Measurements from ENCODE around the gene SEMA3G.

The SEMA3G gene

DNA sequence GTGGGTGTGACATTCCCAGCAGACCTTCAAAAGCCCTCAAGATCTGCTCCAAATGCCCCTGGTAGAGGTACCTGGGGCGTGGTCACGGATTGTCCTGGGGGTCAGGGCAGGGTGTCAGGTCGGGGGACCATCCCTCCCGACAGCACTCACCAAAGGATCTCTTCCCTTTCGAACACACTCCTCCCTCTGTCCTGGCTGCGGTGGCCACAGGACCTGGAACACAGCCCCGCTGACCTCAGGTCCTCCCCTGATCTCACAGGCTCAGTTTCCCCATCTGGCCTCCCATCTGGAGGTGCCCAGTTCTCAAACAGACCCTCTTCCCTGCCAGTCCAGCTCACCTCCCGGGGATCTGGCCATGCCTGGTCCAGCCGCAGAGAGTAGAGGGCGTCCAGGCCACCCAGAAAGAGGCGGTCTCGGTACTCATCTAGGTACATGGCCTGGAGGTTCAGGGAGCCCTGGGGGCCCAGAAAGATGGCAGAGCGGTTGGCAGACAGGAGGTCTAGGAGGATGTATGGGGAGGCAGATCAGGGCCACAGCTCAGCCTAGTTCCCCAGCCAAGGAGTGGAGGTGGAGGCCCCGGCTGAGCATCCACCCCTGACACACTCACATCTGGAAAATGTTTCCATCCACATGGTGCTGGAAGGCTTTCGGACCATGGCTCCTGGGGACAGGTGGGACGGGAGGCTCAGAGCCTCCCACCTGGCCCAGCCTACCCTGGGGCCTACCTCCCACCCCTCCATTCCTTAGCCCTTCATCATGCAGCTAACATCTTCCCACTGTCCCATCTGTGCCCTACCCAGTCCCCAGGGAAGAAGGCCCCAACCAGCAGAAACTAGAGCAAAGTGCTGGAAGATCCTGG is 2.3 kb downstream of the SEMA3G start:
- Histone ChIP-seq H3K79me2 (no peaks in the 10 kb centered on the region), H3K27me3 (ENCODE audit: control insufficient read depth, insufficient read depth, low read length) (no peaks in the 10 kb centered on the region), H3K27ac (no peak overlapping the region), H2AFZ (no peak overlapping the region), H3K9me3 (ENCODE audit: control insufficient read depth, low read length) (no peaks in the 10 kb centered on the region), H3K9ac (no peak overlapping the region), H3K4me2 (ENCODE audit: low read length) (no peak overlapping the region), H3K4me1 (peaks cover 3% of the 10 kb centered on the region), H3K36me3 (ENCODE audit: control insufficient read depth, insufficient read depth, low read length) (no peaks in the 10 kb centered on the region), H3K4me3 (ENCODE audit: low read depth, low read length) (no peak overlapping the region)
- TF ChIP-seq, protein P1, sequence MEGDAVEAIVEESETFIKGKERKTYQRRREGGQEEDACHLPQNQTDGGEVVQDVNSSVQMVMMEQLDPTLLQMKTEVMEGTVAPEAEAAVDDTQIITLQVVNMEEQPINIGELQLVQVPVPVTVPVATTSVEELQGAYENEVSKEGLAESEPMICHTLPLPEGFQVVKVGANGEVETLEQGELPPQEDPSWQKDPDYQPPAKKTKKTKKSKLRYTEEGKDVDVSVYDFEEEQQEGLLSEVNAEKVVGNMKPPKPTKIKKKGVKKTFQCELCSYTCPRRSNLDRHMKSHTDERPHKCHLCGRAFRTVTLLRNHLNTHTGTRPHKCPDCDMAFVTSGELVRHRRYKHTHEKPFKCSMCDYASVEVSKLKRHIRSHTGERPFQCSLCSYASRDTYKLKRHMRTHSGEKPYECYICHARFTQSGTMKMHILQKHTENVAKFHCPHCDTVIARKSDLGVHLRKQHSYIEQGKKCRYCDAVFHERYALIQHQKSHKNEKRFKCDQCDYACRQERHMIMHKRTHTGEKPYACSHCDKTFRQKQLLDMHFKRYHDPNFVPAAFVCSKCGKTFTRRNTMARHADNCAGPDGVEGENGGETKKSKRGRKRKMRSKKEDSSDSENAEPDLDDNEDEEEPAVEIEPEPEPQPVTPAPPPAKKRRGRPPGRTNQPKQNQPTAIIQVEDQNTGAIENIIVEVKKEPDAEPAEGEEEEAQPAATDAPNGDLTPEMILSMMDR (IDR thresholded peaks at IDR 0.05), result no peak

DNA sequence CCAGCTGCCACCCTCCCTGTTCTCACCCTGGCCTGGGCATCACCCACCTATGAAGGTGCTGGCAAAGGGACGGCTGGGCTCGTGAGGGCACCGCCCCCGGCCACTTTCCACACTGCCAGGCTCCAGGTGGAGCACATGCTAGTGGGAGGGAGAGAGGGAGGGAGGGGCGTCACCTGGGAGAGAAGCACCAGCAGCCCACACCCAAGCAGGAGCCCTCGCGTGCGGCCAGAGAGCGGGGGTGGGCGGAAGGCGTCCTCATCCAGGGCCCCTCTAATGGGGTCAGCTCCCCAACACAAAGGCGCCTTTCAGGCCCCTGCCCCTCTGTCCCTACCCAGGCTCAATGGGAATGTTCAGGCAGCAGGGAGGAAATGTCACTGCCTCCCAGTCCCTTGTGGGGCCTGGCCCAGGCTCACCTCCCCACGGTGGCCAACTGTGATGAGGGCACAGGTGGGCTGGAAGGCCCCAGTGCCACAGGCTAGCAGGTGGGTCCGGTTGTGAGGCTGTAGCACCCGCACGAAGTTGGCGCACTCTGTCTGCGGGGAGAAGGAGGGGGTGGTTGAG is 3.1 kb downstream of the SEMA3G start:
- TF ChIP-seq, protein P1 (IDR thresholded peaks at IDR 0.05), result no peak
- H3K4me2 ChIP-seq (ENCODE audit: low read length), result no peak overlapping the region
- peaks cover 3% of the 10 kb centered on the region for H3K4me1 ChIP-seq
- no peak overlapping the region for H3K9ac ChIP-seq
- H3K27ac ChIP-seq, result no peak overlapping the region
- H3K9me3 ChIP-seq (ENCODE audit: control insufficient read depth, low read length), result no peaks in the 10 kb centered on the region
- no peaks in the 10 kb centered on the region for H3K79me2 ChIP-seq
- H2AFZ ChIP-seq, result no peak overlapping the region
- no peak overlapping the region for H3K4me3 ChIP-seq (ENCODE audit: low read depth, low read length)
- H3K36me3 ChIP-seq (ENCODE audit: control insufficient read depth, insufficient read depth, low read length), result no peaks in the 10 kb centered on the region
- no peaks in the 10 kb centered on the region for H3K27me3 ChIP-seq (ENCODE audit: control insufficient read depth, insufficient read depth, low read length)

DNA sequence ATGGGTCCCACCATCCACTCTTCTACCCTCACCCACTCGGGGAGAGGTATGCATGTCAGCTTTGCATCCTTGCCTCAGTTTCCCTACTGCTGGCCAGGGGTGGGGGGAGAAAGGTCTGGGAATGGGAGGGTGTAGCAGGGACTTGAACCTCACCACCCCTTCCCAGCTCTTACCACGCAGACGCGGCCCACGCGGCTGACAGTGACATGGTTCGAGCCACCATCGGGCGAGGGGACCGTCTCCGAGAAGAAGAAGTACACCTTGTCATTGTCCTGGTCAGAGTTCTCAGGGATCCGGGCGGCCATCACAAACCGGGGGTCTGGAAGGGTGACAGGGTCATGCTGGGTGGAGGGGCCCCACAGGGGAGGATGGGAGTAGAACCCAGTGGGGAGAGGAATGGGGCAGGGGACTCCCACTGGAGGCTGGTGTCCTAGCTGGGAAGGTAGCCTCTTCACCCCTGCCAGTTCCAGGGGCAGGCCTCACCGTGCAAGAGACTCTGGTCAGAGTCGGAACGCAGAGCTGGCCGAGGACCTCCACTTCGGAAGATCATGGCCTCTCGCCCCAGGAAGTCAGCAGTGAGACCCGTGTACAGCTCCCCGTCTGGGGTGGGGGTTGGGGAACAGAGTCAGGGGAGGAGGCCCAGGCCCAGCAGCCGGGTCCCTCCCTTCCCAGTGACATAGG is 3.7 kb downstream of the SEMA3G start:
- TF ChIP-seq, protein P1 (IDR thresholded peaks at IDR 0.05), result no peak
- no peak overlapping the region for H3K9ac ChIP-seq
- no peak overlapping the region for H3K4me3 ChIP-seq (ENCODE audit: low read depth, low read length)

DNA sequence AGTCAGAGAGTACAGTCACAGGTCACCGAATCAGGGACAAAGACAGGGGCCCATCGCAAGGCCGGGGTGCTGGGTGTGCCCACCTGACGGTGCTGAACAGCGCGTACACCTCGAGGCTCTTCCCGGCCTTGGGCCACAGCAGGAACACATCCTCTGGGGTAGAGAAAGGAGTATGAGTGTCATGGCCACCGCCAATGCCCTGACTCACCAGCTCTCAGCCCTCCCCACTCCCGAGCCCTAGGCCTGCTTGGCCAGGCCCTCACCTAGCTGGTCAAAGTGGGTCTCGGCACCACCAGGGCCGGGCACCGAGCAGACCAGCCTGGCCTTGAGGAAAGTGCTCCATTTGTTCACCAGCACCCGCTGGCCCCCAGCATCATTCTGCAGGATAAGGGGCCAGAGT is 4.2 kb downstream of the SEMA3G start:
- H3K4me3 ChIP-seq (ENCODE audit: low read depth, low read length), result no peak overlapping the region
- H3K4me1 ChIP-seq, result peaks cover 6% of the 10 kb centered on the region
- no peak overlapping the region for H3K4me2 ChIP-seq (ENCODE audit: low read length)
- TF ChIP-seq, protein P1 (IDR thresholded peaks at IDR 0.05), result no peak
- H3K79me2 ChIP-seq, result no peaks in the 10 kb centered on the region
- H3K27ac ChIP-seq, result no peak overlapping the region
- H3K9ac ChIP-seq, result no peak overlapping the region
- H3K36me3 ChIP-seq (ENCODE audit: control insufficient read depth, insufficient read depth, low read length), result no peaks in the 10 kb centered on the region
- H2AFZ ChIP-seq, result no peak overlapping the region
- no peaks in the 10 kb centered on the region for H3K9me3 ChIP-seq (ENCODE audit: control insufficient read depth, low read length)
- H3K27me3 ChIP-seq (ENCODE audit: control insufficient read depth, insufficient read depth, low read length), result no peaks in the 10 kb centered on the region

More for the DNA sequence above, 3.7 kb downstream of the SEMA3G start:
- Histone ChIP-seq H3K36me3 (ENCODE audit: control insufficient read depth, insufficient read depth, low read length) (no peaks in the 10 kb centered on the region), H3K27me3 (ENCODE audit: control insufficient read depth, insufficient read depth, low read length) (no peaks in the 10 kb centered on the region), H3K79me2 (no peaks in the 10 kb centered on the region), H3K4me2 (ENCODE audit: low read length) (no peak overlapping the region), H3K27ac (no peak overlapping the region), H3K4me1 (peaks cover 3% of the 10 kb centered on the region), H3K9me3 (ENCODE audit: control insufficient read depth, low read length) (no peaks in the 10 kb centered on the region), H2AFZ (no peak overlapping the region)
